Mammary epithelial cell (primary cell): ENCODE measurements around the gene MIF4GD.

Experiments used
- EZH2 ChIP-seq: IDR thresholded peaks from 2 replicates; pipeline ENCODE4 v1.6.1; 2012; ENCODE audit warnings: low read length, inconsistent platforms, borderline replicate concordance
- TF ChIP-seq, protein P1 (sequence below), 2 donors: IDR thresholded peaks in 1 of 2; conservative IDR thresholded peaks in 1 of 2; 2 replicates each; pipeline ENCODE4 v1.5.1; 2011 to 2012; ENCODE audit warnings: inconsistent platforms in 2 of 2, low read length in 2 of 2, mild to moderate bottlenecking in 2 of 2, control low read depth in 1 of 2, low read depth in 1 of 2; ENCODE audit not compliant: insufficient read depth in 1 of 2; ENCODE audit errors: extremely low read depth in 1 of 2

DNA sequence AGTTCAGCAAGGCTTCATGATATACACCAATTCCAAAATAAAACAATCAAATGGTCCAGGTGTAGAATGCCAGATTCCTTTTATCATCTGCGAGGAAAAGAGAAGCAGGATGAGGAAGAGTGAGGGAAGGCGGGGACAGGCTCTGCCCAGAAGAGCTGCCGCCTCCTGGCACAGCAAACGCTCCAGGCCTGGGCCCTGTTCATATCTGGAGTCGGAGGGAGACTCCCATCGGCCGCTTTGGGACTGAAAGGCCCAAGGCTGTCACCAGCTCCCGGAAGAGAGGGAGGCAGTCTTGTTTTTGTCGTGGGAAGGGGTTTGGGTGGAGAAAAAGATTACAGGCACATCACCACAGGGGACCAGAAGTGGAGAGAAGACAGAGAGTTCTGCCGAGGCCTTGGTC is 47.2 kb upstream of the MIF4GD start:
- TF ChIP-seq EZH2: no peak
- TF ChIP-seq, protein P1, sequence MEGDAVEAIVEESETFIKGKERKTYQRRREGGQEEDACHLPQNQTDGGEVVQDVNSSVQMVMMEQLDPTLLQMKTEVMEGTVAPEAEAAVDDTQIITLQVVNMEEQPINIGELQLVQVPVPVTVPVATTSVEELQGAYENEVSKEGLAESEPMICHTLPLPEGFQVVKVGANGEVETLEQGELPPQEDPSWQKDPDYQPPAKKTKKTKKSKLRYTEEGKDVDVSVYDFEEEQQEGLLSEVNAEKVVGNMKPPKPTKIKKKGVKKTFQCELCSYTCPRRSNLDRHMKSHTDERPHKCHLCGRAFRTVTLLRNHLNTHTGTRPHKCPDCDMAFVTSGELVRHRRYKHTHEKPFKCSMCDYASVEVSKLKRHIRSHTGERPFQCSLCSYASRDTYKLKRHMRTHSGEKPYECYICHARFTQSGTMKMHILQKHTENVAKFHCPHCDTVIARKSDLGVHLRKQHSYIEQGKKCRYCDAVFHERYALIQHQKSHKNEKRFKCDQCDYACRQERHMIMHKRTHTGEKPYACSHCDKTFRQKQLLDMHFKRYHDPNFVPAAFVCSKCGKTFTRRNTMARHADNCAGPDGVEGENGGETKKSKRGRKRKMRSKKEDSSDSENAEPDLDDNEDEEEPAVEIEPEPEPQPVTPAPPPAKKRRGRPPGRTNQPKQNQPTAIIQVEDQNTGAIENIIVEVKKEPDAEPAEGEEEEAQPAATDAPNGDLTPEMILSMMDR (conservative IDR thresholded peaks at IDR 0.05 in 1 of 2, IDR thresholded peaks at IDR 0.05 in 1 of 2; ENCODE audit: extremely low read depth in 1 of 2, insufficient read depth in 1 of 2, low read depth in 1 of 2, low read length in 2 of 2): no peak
